Muscle of arm (tissue), 12 donors: ENCODE measurements around the gene NOMO2. TPM values are rescaled to one million over a fixed set of nuclear protein-coding genes. Genes with fewer than 3 reads are reported as not detected.
"Not testable (repeated sequence)": the region's sequence is repeated elsewhere in the genome, so short reads cannot be mapped to it uniquely, and the experiment has no call there.

Experiments used
- DNase-seq: peaks from one replicate; pipeline ENCODE4 v3.0.0-alpha.2; 2013
- polyA plus RNA-seq, 12 donors: library from polyadenylated mRNA; unstranded; fragments of 120-200 nt; gene quantifications; one replicate each; pipeline ENCODE4 v1.2.1, GENCODE V29; 2013; ENCODE audit not compliant: insufficient read length in 12 of 12

The NOMO2 gene
- polyA plus RNA-seq, 12 donors = 38.5 to 71.0 (median 58.9) TPM; not detected in 1

GRCh38 chr16:18579261-18579660, 17.4 kb upstream of the NOMO2 start:
- not testable (repeated sequence) for DNase-seq

GRCh38 chr16:18577942-18578341, 16.0 kb upstream of the NOMO2 start:
- not testable (repeated sequence) for DNase-seq

- DNase-seq = not testable (repeated sequence)
These were observed 14.0 kb upstream of the NOMO2 start for GRCh38 chr16:18575945-18576344.

- not testable (repeated sequence) for DNase-seq
These were observed 13.5 kb upstream of the NOMO2 start for GRCh38 chr16:18575298-18575917.

GRCh38 chr16:18573887-18574286, 12.0 kb upstream of the NOMO2 start:
- not testable (repeated sequence) for DNase-seq

GRCh38 chr16:18572973-18573372, 11.1 kb upstream of the NOMO2 start:
- DNase-seq = not testable (repeated sequence)

- not testable (repeated sequence) for DNase-seq
These were observed 9.5 kb upstream of the NOMO2 start for GRCh38 chr16:18571307-18571850.

GRCh38 chr16:18570529-18571306, 8.8 kb upstream of the NOMO2 start:
- not testable (repeated sequence) for DNase-seq

- not testable (repeated sequence) for DNase-seq
These were observed 1.3 kb downstream of the NOMO2 start for GRCh38 chr16:18560416-18561220.

GRCh38 chr16:18553671-18554070, 8.2 kb downstream of the NOMO2 start:
- DNase-seq = not testable (repeated sequence)

- DNase-seq = not testable (repeated sequence)
These were observed 14.5 kb downstream of the NOMO2 start for GRCh38 chr16:18547382-18547781.

- not testable (repeated sequence) for DNase-seq
These were observed 15.0 kb downstream of the NOMO2 start for GRCh38 chr16:18546853-18547252.

- not testable (repeated sequence) for DNase-seq
These were observed 17.4 kb downstream of the NOMO2 start for GRCh38 chr16:18544232-18545081.

- DNase-seq = not testable (repeated sequence)
These were observed 20.0 kb downstream of the NOMO2 start for GRCh38 chr16:18541912-18542311.

GRCh38 chr16:18537004-18537403, 24.9 kb downstream of the NOMO2 start:
- DNase-seq = not testable (repeated sequence)

- not testable (repeated sequence) for DNase-seq
These were observed 26.3 kb downstream of the NOMO2 start for GRCh38 chr16:18535519-18536168.

GRCh38 chr16:18534308-18534707, 27.6 kb downstream of the NOMO2 start:
- DNase-seq = not testable (repeated sequence)

- not testable (repeated sequence) for DNase-seq
These were observed 30.6 kb downstream of the NOMO2 start for GRCh38 chr16:18531323-18531722.

- DNase-seq = not testable (repeated sequence)
These were observed 31.6 kb downstream of the NOMO2 start for GRCh38 chr16:18530329-18530728.

GRCh38 chr16:18526547-18526946, 35.4 kb downstream of the NOMO2 start:
- not testable (repeated sequence) for DNase-seq
